ENCODE results near the gene HTT. TPM values are rescaled to one million over a fixed set of nuclear protein-coding genes. Genes with fewer than 3 reads are reported as not detected.

Gene HTT
- polyA plus RNA-seq, 1 donor (not counting 4 experiments of a cell fraction or from before 2014, with no cell fraction given): 16.2 TPM

DNA sequence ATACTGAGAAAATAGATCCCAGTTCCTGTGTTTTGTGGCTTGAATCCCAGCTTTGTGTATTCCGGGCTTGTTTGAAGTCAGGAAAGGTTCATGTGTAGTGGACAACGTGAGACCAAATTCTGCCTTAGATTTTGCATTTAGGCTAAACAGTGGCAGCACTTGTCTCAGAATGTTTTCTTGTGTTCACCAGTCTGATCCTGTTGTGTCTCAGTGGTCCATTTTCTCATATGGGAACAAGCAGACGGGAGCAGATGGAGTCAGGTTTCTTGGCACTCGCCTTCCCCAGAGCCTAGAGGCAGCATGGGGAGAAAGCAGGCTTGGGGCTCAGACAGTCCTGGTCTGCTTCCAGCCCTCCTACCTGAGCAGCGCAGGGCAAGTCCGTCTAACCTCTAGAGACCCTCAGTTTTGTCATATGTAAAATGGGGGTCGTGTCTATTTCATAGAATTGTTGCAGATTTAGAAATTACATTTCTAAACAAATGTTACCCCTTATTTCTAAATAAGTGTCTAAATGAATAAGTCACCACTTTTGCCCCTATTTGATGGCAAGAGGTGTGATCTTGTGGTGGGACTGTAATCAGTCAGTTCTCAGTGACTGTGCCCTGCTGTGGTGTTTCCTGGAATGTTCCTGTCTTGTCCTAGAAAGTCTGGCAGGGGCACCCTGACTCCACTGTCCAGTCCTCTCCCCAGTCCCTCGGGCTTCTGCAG lies 146.1 kb downstream of the HTT start:
- Histone ChIP-seq H3K79me2 (ENCODE audit: control insufficient read depth, insufficient read depth, low read length) (no peaks in the 10 kb centered on the region), H4K20me1 (ENCODE audit: control insufficient read depth, extremely low read depth, insufficient read depth, low read length) (no peaks in the 10 kb centered on the region), H3K9me3 (ENCODE audit: control insufficient read depth, low read depth, low read length) (no peaks in the 10 kb centered on the region), H3K4me2 (ENCODE audit: control insufficient read depth, extremely low read depth, insufficient read depth, low read depth, low read length) (no peak overlapping the region), H3K4me3 (ENCODE audit: control insufficient read depth in 2 of 3, extremely low read depth in 1 of 3, insufficient read depth in 2 of 3, low read depth in 1 of 3, low read length in 3 of 3) (no peak overlapping the region), H3K9ac (ENCODE audit: control insufficient read depth, extremely low read depth, insufficient read depth, low read length) (no peak overlapping the region), H3K9me1 (ENCODE audit: control insufficient read depth, extremely low read depth, insufficient read depth, low read length) (no peaks in the 10 kb centered on the region), H3K36me3 (ENCODE audit: control insufficient read depth in 2 of 2, extremely low read depth in 1 of 2, insufficient read depth in 2 of 2, low read length in 2 of 2) (peaks cover 46 to 48% of the 10 kb centered on the region in 2 experiments), H3K27me3 (ENCODE audit: control insufficient read depth, extremely low read depth, insufficient read depth, low read length) (no peaks in the 10 kb centered on the region), H3K4me1 (ENCODE audit: control insufficient read depth, extremely low read depth, insufficient read depth, low read length) (no peaks in the 10 kb centered on the region), H2AFZ (ENCODE audit: control insufficient read depth, low read length) (no peak overlapping the region), H3K27ac (ENCODE audit: control insufficient read depth, insufficient read depth, low read length) (no peak overlapping the region)
- dilution Hi-C loops (cut with MboI; ENCODE audit: extremely low pct_ligation_motif_present, low sequenced_read_pairs): no loop called here
- TF ChIP-seq, protein P1, sequence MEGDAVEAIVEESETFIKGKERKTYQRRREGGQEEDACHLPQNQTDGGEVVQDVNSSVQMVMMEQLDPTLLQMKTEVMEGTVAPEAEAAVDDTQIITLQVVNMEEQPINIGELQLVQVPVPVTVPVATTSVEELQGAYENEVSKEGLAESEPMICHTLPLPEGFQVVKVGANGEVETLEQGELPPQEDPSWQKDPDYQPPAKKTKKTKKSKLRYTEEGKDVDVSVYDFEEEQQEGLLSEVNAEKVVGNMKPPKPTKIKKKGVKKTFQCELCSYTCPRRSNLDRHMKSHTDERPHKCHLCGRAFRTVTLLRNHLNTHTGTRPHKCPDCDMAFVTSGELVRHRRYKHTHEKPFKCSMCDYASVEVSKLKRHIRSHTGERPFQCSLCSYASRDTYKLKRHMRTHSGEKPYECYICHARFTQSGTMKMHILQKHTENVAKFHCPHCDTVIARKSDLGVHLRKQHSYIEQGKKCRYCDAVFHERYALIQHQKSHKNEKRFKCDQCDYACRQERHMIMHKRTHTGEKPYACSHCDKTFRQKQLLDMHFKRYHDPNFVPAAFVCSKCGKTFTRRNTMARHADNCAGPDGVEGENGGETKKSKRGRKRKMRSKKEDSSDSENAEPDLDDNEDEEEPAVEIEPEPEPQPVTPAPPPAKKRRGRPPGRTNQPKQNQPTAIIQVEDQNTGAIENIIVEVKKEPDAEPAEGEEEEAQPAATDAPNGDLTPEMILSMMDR (optimal IDR thresholded peaks at IDR 0.05 in 1 of 3, IDR thresholded peaks at IDR 0.05 in 1 of 3, conservative IDR thresholded peaks at IDR 0.05 in 1 of 3; ENCODE audit: extremely low read depth in 1 of 3, insufficient read depth in 2 of 3, low read length in 3 of 3): no peak
- no peak for TF ChIP-seq EZH2 (IDR thresholded peaks at IDR 0.05; ENCODE audit: low read length)
- no peak for DNase-seq (ENCODE audit: low read depth, low spot score)
- no peak for FAIRE-seq

DNA sequence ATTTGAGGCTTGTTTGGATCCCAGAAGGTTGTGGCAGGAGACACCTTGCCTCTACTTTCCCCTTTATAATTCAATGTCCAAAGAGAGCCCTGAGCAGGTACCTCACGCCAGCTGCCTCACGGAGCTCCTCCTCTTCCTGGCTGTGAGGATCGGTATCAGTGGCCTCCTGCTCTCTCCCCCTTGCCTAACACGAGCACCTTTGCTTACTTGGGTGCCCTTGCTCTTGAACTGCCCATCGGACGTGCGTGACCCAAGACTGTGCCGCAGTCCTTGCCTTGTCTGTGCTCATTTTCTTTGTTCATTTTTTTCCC lies 146.7 kb downstream of the HTT start:
- no peak for DNase-seq (ENCODE audit: low read depth, low spot score)
- no peaks in the 10 kb centered on the region for H3K27me3 ChIP-seq (ENCODE audit: control insufficient read depth, extremely low read depth, insufficient read depth, low read length)
- no peaks in the 10 kb centered on the region for H3K9me1 ChIP-seq (ENCODE audit: control insufficient read depth, extremely low read depth, insufficient read depth, low read length)
- no peak overlapping the region for H3K4me3 ChIP-seq (ENCODE audit: control insufficient read depth in 2 of 3, extremely low read depth in 1 of 3, insufficient read depth in 2 of 3, low read depth in 1 of 3, low read length in 3 of 3)
- no peaks in the 10 kb centered on the region for H3K4me1 ChIP-seq (ENCODE audit: control insufficient read depth, extremely low read depth, insufficient read depth, low read length)
- no peak for TF ChIP-seq EZH2 (IDR thresholded peaks at IDR 0.05; ENCODE audit: low read length)
- TF ChIP-seq, protein P1 (optimal IDR thresholded peaks at IDR 0.05 in 1 of 3, IDR thresholded peaks at IDR 0.05 in 1 of 3, conservative IDR thresholded peaks at IDR 0.05 in 1 of 3; ENCODE audit: extremely low read depth in 1 of 3, insufficient read depth in 2 of 3, low read length in 3 of 3): no peak
- H3K9me3 ChIP-seq (ENCODE audit: control insufficient read depth, low read depth, low read length): no peaks in the 10 kb centered on the region
- H4K20me1 ChIP-seq (ENCODE audit: control insufficient read depth, extremely low read depth, insufficient read depth, low read length): no peaks in the 10 kb centered on the region
- dilution Hi-C loops (cut with MboI; ENCODE audit: extremely low pct_ligation_motif_present, low sequenced_read_pairs): no loop called here
- no peak overlapping the region for H3K27ac ChIP-seq (ENCODE audit: control insufficient read depth, insufficient read depth, low read length)
- H3K9ac ChIP-seq (ENCODE audit: control insufficient read depth, extremely low read depth, insufficient read depth, low read length): no peak overlapping the region
- H2AFZ ChIP-seq (ENCODE audit: control insufficient read depth, low read length): no peak overlapping the region
- no peak overlapping the region for H3K4me2 ChIP-seq (ENCODE audit: control insufficient read depth, extremely low read depth, insufficient read depth, low read depth, low read length)
- no peaks in the 10 kb centered on the region for H3K79me2 ChIP-seq (ENCODE audit: control insufficient read depth, insufficient read depth, low read length)
- peaks cover 41 to 48% of the 10 kb centered on the region in 2 experiments for H3K36me3 ChIP-seq (ENCODE audit: control insufficient read depth in 2 of 2, extremely low read depth in 1 of 2, insufficient read depth in 2 of 2, low read length in 2 of 2)
- FAIRE-seq: no peak
